NK-92 treated with Interleukin-12 subunit alpha and Interleukin-12 subunit beta, amount 100 ng/mL, for 24 hours (cell line): ENCODE measurements around the gene TP63.

Experiments
- DNase-seq: peaks from one replicate; lab custom pipeline; 2025; lab: John Stamatoyannopoulos, UW

Gene TP63

DNA sequence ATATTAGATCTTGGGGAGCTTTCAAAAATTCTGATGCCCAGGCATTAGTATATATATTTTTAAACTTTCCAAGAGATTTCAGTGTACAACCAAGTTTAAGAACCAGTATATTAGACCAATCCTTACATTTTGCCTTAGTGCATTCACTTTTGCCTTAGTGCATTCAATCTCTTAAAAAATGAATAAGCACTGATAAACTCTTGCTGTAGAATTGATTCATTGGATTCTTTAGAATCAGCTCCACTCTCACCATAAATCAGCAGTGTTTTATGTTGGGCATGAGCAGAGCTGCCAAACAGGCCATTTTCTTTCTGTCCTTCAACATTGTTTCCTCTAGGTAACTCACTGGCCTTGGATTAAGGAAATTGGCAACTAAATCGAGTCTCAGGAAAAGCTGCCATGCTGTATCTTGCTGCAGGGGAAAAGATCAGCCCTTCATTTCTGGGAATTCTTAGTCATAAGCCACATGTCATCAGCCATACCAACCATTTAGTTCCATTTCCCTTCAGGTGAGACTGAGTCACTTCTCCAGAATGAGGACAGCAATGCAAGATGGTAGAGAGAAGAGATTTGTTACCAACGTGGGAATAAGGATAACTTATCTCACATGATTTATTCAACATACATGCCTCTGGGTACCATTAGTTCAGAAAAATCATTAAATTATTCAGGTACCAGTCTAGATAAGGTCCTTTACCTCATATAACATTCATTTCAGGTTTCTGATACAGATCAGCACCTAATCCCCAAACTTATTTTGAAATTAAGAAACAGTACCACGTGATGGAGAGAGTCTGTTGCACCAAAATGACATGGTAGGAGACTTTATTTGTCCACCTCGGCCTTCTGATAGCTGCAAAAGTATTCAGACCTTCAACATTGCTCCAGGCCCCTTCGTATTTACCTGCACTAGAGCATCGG, 297.0 kb downstream of the TP63 start:
- no peak for DNase-seq

DNA sequence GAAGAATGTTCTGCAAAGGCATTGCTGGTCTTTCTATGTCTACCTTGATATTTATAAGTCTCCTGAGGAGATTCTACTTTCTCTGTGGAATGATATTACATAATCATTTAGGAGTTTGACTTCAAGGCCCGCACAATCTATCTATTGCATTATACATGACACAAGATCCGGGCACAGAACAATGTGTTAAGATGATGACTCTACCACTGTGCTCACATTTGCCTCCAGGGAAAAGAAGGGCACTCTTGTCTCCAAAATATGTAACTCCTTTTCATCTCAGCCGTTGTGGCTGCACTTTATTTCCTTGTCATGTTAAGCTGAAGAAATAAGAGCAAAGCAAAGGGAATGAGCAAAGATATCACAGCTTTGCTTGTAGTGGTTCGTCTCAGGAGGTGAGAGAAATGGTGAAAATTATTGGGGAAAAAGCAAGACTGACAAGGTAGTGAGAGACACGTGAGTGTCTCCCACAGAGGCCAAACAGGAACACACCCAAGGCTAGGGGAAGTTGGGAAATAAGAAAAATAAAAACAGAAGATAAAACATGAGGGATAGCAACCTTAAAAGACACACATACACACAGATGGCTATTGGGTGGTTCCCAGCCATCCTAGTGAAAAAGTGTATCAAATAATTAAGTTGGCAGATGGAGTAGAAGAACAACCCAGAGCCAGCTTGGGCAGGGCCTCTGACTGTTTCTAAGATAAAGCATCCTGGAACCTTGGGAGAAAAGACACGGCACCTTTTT, 305.2 kb downstream of the TP63 start:
- DNase-seq = no peak

DNA sequence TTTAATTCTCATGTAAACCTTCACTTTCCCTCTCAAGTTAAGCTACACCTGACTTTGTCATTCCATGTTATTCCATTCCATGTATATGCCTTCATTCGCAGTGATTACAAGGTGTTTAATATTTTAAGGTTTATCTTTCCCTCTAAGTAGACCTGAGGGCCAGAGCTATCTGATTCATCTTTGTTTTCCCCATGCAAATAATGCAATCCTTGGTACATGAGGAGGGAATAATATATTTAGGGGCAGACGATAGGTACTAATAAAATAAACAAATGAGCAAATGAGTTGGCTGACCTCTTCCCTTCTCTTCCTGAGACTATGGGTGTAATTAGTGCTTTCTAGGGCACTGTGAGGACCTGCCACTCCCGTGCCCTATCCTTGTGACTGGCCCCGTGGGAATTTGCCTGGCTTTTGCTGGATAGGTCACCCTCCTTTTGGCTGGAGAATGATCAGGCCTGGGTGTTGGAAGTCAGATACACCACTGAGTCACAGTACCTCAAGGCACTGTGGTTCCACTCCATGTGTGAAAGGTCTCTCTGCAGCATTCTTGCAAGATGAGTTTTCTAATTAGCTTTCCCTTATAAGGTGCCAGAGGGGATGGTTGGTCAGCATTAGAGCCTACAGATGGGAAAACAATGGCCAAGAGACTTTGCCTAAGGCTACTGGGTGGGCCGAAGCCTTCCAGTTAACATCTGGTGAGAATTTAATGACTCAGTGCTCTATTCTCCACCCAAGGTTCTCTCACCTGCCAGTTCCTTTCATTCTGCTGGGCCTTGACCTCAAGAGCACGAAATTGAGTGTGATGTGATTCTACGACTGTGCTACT, 306.3 kb downstream of the TP63 start:
- no peak for DNase-seq

DNA sequence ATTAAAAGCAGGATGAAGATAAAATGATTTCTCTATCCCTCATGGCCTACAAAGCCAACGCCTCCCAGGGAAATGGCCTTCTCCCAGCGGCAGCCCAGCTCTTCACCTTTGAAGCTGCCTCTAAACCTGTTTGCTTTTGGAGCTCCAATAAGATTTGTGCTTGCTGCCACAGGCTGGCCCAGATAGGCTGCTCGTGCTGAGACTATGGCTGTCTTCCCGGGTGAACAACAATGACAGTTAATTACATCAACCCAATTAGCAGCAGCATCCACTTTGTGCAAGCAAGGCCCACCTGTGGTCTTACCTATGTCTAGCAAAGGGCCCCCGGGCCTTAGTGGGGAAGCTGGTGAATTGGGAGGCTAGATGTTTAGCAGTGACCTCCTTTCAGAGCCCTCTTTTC, 309.9 kb downstream of the TP63 start:
- no peak for DNase-seq

DNA sequence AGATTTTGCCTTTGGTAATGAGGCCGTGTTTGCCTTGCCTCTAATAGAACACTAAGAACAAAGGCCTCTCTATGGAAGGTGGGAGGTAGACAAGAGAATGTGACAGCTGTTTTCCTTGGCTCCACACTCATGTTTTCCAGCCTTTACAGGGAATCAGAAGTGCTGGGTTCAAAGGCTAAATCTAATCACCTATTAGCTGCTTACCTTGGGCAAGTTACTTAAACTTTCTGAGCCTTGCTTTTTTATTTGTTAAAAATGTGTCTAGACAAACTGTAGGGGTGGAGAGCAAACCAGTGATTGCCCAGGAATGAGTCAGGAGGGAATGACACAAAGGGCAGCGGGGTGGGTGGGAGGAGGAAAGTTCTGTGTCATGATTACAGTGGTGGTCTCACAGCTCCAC, 310.5 kb downstream of the TP63 start:
- no peak for DNase-seq

DNA sequence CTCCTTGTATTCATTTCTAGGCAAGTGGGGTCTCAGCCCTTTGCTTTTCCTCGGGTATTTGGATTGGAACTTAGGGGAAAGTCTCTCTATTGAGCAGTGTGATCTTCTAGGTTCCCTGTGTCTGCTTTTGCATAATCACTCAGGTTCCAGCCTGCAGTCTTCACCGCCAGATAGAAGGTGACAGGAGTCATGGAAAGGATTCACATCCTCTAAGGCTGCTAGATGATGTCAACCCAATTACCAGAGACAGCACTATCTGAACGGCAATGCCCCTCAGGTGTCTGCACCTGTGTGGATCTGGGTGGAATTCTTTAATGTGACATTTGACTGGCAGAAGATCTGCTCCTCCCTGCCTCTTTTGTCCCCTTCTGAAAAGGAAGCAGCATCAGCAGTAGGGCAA, 311.8 kb downstream of the TP63 start:
- DNase-seq = no peak

GRCh38 chr3:189944285-189945145, 313.3 kb downstream of the TP63 start:
- DNase-seq = no peak

DNA sequence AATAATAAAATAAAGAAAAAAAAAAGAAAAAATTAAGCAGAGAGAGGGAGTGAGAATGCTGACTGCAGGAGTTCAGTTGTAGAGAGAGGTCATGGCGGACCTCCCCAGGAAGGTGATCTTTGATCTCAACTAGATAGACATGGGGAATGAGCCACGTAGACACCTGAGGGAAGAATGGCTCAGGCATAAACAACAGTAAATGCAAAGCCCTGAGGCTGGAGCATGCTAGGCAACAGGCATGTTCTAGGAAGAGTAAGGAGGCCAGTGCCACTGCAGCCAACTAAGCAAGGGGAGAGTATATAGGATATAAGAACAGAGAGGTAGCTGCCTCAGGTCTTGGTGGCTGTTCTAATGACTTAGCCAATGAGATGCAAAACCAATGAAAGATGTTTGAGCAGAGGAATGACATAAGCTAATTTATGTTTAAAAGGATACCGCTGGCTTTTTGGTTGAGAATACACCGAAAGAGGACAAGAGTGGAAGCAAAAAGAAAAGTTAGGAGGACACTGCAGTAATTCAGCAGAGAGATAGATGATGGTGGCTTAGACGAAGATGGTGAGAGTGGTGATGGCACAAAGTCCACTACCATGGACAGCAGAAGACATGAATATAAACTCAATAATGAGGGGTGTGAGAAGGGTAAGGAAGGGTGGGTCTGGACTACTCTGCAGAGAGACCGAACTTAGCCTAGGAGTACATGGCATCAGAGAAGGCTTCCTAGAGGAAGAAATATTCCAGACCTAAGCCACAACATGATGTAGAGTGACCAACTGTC, 314.9 kb downstream of the TP63 start:
- DNase-seq = no peak
